ENCODE data around the gene PPP2R1B. TPM values are rescaled to one million over a fixed set of nuclear protein-coding genes. Genes with fewer than 3 reads are reported as not detected.

PPP2R1B gene
- total RNA-seq, 1 donor from 2014 or later, result 38.5 TPM

- no peaks in the 10 kb centered on the region for H3K9me3 Mint-ChIP-seq (ENCODE audit: unreplicated experiment)
- H3K36me3 Mint-ChIP-seq (ENCODE audit: low read depth, unreplicated experiment), result peaks cover 36% of the 10 kb centered on the region
- DNase-seq (ENCODE audit: low spot score), result no peak
- peak overlapping the region; percentile 98 for H3K4me3 Mint-ChIP-seq (ENCODE audit: unreplicated experiment)
- TF ChIP-seq, protein P1, sequence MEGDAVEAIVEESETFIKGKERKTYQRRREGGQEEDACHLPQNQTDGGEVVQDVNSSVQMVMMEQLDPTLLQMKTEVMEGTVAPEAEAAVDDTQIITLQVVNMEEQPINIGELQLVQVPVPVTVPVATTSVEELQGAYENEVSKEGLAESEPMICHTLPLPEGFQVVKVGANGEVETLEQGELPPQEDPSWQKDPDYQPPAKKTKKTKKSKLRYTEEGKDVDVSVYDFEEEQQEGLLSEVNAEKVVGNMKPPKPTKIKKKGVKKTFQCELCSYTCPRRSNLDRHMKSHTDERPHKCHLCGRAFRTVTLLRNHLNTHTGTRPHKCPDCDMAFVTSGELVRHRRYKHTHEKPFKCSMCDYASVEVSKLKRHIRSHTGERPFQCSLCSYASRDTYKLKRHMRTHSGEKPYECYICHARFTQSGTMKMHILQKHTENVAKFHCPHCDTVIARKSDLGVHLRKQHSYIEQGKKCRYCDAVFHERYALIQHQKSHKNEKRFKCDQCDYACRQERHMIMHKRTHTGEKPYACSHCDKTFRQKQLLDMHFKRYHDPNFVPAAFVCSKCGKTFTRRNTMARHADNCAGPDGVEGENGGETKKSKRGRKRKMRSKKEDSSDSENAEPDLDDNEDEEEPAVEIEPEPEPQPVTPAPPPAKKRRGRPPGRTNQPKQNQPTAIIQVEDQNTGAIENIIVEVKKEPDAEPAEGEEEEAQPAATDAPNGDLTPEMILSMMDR (IDR thresholded peaks at IDR 0.05; ENCODE audit: unreplicated experiment), result no peak
- H3K27me3 Mint-ChIP-seq (ENCODE audit: unreplicated experiment), result peaks cover 6% of the 10 kb centered on the region
- H3K27ac Mint-ChIP-seq (ENCODE audit: unreplicated experiment), result no peak overlapping the region
- H3K4me1 Mint-ChIP-seq (ENCODE audit: unreplicated experiment), result peaks cover 16% of the 10 kb centered on the region
Observed at GRCh38 chr11:111764621-111765020, 1.6 kb downstream of the PPP2R1B start.

GRCh38 chr11:111762981-111763643 is 3.1 kb downstream of the PPP2R1B start:
- peaks cover 43% of the 10 kb centered on the region for H3K36me3 Mint-ChIP-seq (ENCODE audit: low read depth, unreplicated experiment)
- TF ChIP-seq, protein P1 (IDR thresholded peaks at IDR 0.05; ENCODE audit: unreplicated experiment), result no peak
- H3K4me3 Mint-ChIP-seq (ENCODE audit: unreplicated experiment), result no peak overlapping the region
- H3K4me1 Mint-ChIP-seq (ENCODE audit: unreplicated experiment), result peaks cover 16% of the 10 kb centered on the region
- peaks cover 8% of the 10 kb centered on the region for H3K27me3 Mint-ChIP-seq (ENCODE audit: unreplicated experiment)
- no peak overlapping the region for H3K27ac Mint-ChIP-seq (ENCODE audit: unreplicated experiment)
- no peak for DNase-seq (ENCODE audit: low spot score)
- no peaks in the 10 kb centered on the region for H3K9me3 Mint-ChIP-seq (ENCODE audit: unreplicated experiment)

DNA sequence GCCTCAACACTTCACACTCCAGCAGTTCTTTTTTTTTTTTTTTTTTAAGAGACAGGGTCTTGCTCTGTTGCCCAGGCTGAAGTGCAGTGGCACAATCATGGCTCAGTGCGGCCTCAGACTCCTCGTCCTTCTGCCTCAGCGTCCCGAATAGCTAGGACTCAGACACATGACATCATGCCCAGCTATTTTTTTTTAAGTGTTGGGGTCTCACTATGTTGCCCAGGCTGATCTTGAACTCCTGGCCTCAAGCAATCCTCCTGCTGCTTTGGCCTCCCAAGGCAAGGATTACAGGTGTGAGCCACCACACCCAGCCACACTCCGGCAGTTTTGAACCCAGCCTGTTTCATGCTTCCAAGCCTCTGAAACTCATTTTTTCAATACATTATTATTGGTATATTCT is 3.7 kb downstream of the PPP2R1B start:
- peaks cover 47% of the 10 kb centered on the region for H3K36me3 Mint-ChIP-seq (ENCODE audit: low read depth, unreplicated experiment)
- no peak for DNase-seq (ENCODE audit: low spot score)
- no peak overlapping the region for H3K27ac Mint-ChIP-seq (ENCODE audit: unreplicated experiment)
- TF ChIP-seq, protein P1 (IDR thresholded peaks at IDR 0.05; ENCODE audit: unreplicated experiment), result no peak
- H3K9me3 Mint-ChIP-seq (ENCODE audit: unreplicated experiment), result no peaks in the 10 kb centered on the region
- H3K4me3 Mint-ChIP-seq (ENCODE audit: unreplicated experiment), result no peak overlapping the region
- H3K27me3 Mint-ChIP-seq (ENCODE audit: unreplicated experiment), result peaks cover 8% of the 10 kb centered on the region
- peaks cover 16% of the 10 kb centered on the region for H3K4me1 Mint-ChIP-seq (ENCODE audit: unreplicated experiment)

GRCh38 chr11:111761036-111761435 is 5.2 kb downstream of the PPP2R1B start:
- H3K27ac Mint-ChIP-seq (ENCODE audit: unreplicated experiment), result no peak overlapping the region
- TF ChIP-seq, protein P1 (IDR thresholded peaks at IDR 0.05; ENCODE audit: unreplicated experiment), result no peak
- H3K36me3 Mint-ChIP-seq (ENCODE audit: low read depth, unreplicated experiment), result peaks cover 42% of the 10 kb centered on the region
- H3K4me3 Mint-ChIP-seq (ENCODE audit: unreplicated experiment), result no peak overlapping the region
- H3K4me1 Mint-ChIP-seq (ENCODE audit: unreplicated experiment), result peaks cover 11% of the 10 kb centered on the region
- no peak for DNase-seq (ENCODE audit: low spot score)
- peaks cover 6% of the 10 kb centered on the region for H3K27me3 Mint-ChIP-seq (ENCODE audit: unreplicated experiment)
- H3K9me3 Mint-ChIP-seq (ENCODE audit: unreplicated experiment), result no peaks in the 10 kb centered on the region

DNA sequence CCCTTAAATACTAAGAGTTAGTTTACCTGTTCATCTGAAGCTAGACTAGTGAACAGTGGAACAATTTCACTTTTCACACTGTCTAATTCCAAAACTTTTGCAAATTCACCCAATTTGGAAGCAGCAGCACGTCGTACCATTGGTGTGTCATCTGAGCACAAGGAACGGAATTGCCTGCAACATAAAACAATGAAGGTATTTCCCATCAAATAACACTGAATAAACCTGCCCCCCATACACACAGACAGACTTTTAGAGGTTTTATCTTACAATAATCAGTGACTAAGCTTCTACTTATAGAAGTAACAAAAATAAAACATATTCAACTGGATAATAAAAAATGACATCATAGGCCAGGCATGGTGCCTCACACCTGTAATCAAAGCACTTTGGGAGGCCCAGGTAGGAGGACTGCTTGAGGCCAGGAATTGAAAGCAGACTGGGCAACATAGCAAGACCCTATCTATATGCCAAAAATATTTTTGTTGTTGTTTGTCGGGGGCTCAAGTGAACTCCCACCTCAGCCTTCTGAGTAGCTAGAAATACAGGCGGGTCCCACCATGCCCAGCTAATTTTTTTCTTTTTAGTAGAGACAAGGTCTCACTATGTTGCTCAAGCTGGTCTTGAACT is 6.3 kb downstream of the PPP2R1B start:
- Mint-ChIP-seq H3K27ac (ENCODE audit: unreplicated experiment) (no peak overlapping the region), H3K36me3 (ENCODE audit: low read depth, unreplicated experiment) (peaks cover 37% of the 10 kb centered on the region), H3K4me1 (ENCODE audit: unreplicated experiment) (peaks cover 4% of the 10 kb centered on the region), H3K27me3 (ENCODE audit: unreplicated experiment) (peaks cover 2% of the 10 kb centered on the region), H3K9me3 (ENCODE audit: unreplicated experiment) (no peaks in the 10 kb centered on the region), H3K4me3 (ENCODE audit: unreplicated experiment) (peak overlapping the region; percentile 37)
- TF ChIP-seq, protein P1 (IDR thresholded peaks at IDR 0.05; ENCODE audit: unreplicated experiment), result no peak
- DNase-seq (ENCODE audit: low spot score), result no peak

All from endothelial cell (in vitro differentiated cells).